Activated naive CD8-positive, alpha-beta T cell treated with anti-CD3 and anti-CD28 coated beads for 36 hours (primary cell): ENCODE data around the gene MAD1L1. TPM values are rescaled to one million over a fixed set of nuclear protein-coding genes. Genes with fewer than 3 reads are reported as not detected.
"Not testable (repeated sequence)": the region's sequence is repeated elsewhere in the genome, so short reads cannot be mapped to it uniquely, and the experiment has no call there.

Source experiments
- DNase-seq: peaks from one replicate; pipeline ENCODE4 v3.0.0; 2021
- H3K27ac Mint-ChIP-seq: one replicate; pipeline ENCODE4 v1.8.0; 2022; ENCODE audit warnings: mild to moderate bottlenecking, moderate library complexity, mixed read lengths
- H3K27me3 Mint-ChIP-seq: one replicate; pipeline ENCODE4 v1.8.0; 2022; ENCODE audit warnings: mild to moderate bottlenecking, mixed read lengths
- H3K36me3 Mint-ChIP-seq: one replicate; pipeline ENCODE4 v1.8.0; 2021; ENCODE audit warnings: mild to moderate bottlenecking, mixed read lengths
- H3K4me1 Mint-ChIP-seq: one replicate; pipeline ENCODE4 v1.8.0; 2021; ENCODE audit warnings: mixed read lengths
- H3K4me3 Mint-ChIP-seq: one replicate; pipeline ENCODE4 v1.8.0; 2022; ENCODE audit warnings: mild to moderate bottlenecking, moderate library complexity, mixed read lengths
- H3K9me3 Mint-ChIP-seq: one replicate; pipeline ENCODE4 v1.8.0; 2022; ENCODE audit warnings: mixed read lengths
- total RNA-seq, 2 experiments: library from RNA; stranded (reverse); gene quantifications; one replicate each; pipeline ENCODE4 v1.2.3, GENCODE V29; 2021

Gene MAD1L1
- total RNA-seq, 2 experiments from 2014 or later: 36.5 to 37.8 TPM

DNA sequence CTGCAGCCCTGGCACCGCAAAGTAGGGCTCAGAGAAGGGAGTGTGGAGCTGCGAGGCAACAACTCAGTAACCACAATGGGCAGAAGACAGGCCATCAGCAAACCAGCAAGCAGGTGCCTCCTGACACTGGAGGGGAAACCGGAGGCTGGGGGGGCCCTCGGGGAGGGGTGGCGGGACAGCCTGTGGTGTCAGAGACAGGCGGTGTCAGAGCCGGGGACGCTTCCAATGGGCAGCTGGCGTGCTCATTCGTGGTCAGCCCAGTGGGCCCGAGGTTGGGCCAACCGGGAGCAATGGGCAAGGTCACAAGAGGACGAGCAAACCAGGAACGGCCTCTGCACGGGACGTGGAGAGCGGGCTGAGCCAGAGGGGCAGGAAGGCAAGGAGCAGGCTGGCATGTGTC lies 158.1 kb downstream of the MAD1L1 start:
- H3K36me3 Mint-ChIP-seq: peaks cover 1% of the 10 kb centered on the region

DNA sequence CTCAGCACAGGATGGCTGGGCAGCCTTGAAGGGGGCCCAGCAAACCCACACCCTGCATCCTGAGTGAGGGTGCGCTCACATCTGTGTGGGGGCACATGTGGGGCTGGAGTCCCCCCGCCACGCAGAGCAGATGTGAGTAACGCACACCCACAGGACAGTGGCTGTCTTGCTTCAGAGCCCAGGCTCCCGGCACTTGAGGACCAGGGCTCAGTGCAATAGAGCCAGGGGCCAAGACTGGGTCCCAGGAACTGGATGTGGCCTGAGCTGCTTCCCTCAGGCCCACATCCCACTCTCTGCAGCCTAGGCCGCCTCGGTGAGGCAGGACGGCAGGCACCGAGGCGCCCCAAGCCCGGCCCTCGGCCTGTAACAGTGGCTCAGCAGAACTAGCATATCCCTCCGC lies 159.9 kb downstream of the MAD1L1 start:
- Mint-ChIP-seq H3K27me3 (no peaks in the 10 kb centered on the region), H3K27ac (no peak overlapping the region), H3K36me3 (peaks cover 1% of the 10 kb centered on the region), H3K4me1 (peaks cover 14% of the 10 kb centered on the region), H3K4me3 (no peak overlapping the region), H3K9me3 (no peaks in the 10 kb centered on the region)
- DNase-seq: no peak

More for the DNA sequence above, 158.1 kb downstream of the MAD1L1 start:
- Mint-ChIP-seq H3K9me3 (no peaks in the 10 kb centered on the region), H3K27me3 (no peaks in the 10 kb centered on the region), H3K4me1 (peaks cover 18% of the 10 kb centered on the region), H3K4me3 (no peak overlapping the region), H3K27ac (no peak overlapping the region)
- no peak for DNase-seq

DNA sequence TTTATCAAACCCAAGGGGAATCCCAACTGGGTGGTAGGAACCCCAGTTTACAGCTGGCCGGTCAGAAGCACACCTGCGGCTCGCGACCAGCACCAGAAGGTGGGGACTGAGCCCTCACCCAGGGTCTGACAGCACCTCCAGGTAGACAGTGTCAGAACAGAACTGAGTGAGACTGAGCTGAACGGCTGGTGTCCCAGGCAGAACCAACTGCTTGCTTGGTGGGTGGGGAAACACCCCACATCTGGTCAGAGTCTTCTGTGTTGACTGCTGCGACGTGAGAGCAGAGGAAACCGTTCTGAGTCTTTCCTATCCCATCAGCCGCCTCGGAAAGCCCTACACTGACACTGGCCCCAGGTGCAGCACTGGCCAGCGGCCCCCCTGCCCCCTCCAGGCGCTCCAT lies 160.7 kb downstream of the MAD1L1 start:
- H3K4me3 Mint-ChIP-seq: no peak overlapping the region
- peaks cover 14% of the 10 kb centered on the region for H3K4me1 Mint-ChIP-seq
- peaks cover 1% of the 10 kb centered on the region for H3K36me3 Mint-ChIP-seq
- H3K27ac Mint-ChIP-seq: peak overlapping the region; percentile 63
- H3K27me3 Mint-ChIP-seq: no peaks in the 10 kb centered on the region
- no peaks in the 10 kb centered on the region for H3K9me3 Mint-ChIP-seq
- DNase-seq: peak; percentile 37

DNA sequence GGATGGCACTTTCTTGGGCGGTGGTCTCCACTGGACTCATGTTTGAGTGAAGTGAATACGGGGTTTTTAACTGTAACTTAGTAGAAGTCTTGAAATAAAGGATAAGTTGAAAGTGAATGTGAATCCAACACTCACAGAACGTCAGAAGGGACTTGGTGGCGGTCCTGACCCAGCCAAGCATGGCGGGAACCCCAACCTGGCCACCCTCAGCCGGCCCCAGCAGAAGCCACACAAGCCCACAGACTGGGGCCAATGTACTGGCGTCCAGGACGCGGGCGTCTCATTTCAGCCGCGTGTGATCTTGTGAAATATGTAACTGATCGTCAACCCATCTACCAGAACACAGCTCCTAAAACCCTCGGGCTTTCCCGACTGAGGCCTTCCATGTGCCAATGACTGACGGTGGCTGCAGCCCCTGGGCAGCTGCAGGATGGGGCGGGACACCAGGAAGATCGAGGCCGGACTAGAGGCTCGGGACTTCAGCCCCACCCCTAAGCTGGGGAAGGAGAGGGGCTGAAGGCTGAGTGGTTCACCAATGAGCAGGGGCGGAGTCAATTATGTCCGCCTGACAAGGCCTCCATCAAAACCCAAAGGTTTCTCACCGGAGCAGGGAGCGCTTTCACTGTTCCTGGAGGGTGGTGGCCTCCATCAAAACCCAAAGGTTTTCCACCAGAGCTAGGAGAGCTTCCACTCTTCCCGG lies 161.5 kb downstream of the MAD1L1 start:
- H3K9me3 Mint-ChIP-seq: no peaks in the 10 kb centered on the region
- H3K36me3 Mint-ChIP-seq: peaks cover 1% of the 10 kb centered on the region
- peaks cover 15% of the 10 kb centered on the region for H3K4me1 Mint-ChIP-seq
- DNase-seq: no peak
- H3K4me3 Mint-ChIP-seq: no peak overlapping the region
- no peak overlapping the region for H3K27ac Mint-ChIP-seq
- no peaks in the 10 kb centered on the region for H3K27me3 Mint-ChIP-seq

DNA sequence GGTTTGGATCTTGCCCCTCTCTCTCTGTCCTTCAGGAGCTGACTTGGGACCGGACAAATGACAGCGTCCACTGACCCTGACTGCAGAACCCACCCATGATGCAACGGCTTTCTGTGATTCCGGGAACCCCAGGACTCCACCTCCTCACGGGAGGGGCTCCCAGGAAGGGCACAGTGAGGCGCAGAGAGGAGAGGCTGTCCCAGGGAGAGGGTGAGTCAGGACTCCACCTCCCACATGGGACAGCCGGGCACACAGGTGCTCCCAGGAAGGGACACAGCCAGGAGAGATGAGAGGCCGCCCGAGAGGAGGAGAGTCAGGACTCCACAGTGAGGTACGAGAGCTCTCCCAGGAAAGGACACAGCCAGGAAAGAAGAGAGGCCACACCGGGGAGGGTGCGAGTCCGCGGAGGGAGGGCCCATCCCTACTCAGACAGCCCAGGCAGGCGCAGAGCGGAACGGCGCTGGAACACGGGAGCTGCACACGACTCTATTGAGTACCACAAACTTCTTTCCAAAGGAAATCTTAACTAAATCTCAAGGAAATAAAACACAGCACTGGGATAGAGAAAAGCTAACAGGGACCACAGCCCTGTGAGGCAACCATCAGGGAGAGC lies 162.5 kb downstream of the MAD1L1 start:
- no peak overlapping the region for H3K27ac Mint-ChIP-seq
- H3K27me3 Mint-ChIP-seq: no peaks in the 10 kb centered on the region
- H3K9me3 Mint-ChIP-seq: no peaks in the 10 kb centered on the region
- no peak overlapping the region for H3K4me3 Mint-ChIP-seq
- H3K36me3 Mint-ChIP-seq: peaks cover 1% of the 10 kb centered on the region
- H3K4me1 Mint-ChIP-seq: peaks cover 16% of the 10 kb centered on the region
- DNase-seq: no peak

DNA sequence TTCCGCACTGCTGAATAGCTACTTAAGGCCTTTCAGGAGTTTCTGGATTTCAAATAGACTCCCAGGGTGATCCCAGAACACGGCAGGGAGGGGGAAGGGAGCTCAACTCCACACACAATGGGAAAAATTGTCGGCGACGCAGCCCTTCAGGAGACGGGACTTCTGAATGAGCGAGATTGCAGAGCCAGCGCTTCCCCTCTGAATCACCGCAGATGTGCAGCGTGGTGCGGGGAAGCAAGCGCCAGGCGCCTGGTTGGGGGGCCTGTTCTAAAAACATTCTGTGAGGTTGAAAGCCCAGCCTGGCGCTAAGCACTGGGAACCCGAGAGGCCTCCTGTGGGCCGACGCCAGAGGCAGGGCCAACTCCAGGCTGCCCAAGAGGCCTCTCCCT lies 163.3 kb downstream of the MAD1L1 start:
- no peaks in the 10 kb centered on the region for H3K27me3 Mint-ChIP-seq
- H3K4me3 Mint-ChIP-seq: no peak overlapping the region
- H3K27ac Mint-ChIP-seq: no peak overlapping the region

DNA sequence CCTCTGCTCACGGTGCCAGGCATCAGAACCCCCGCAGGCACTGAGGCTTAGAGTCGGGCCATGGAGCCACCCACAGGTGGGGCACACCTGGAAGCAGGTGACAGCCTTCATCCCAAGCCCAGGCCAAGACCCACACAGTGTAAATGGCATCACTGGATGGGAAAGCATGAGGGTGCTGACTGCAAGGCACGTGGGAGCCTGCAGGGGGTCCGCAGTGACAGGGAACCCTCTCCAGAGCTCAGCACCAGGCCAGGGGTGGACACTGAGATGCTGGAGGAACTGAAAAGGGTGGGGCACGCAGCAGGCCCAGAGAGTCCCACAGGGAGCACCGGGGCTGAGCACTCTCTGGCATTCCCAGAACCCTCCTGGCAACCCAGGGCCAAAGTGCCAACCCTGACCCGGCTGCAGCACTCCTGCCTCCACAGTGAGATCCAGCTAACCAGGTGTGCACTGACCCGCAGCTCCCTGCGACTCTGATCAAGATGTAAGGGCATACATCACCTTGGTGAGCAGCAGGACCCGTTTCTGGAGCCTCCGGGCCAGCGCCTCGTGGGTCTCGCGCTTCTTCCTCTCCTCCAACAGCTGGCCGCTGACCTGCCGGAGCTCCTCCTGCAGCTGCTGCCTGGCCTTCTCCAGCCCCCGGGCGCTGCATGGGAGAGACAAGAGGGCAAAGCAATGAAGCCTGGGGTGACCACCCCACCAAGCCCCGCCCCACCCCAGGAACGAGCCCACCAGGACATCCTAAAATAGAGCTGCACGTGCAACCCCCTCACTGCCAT lies 163.9 kb downstream of the MAD1L1 start:
- Mint-ChIP-seq H3K36me3 (peaks cover 6% of the 10 kb centered on the region), H3K9me3 (no peaks in the 10 kb centered on the region), H3K4me1 (peaks cover 19% of the 10 kb centered on the region), H3K27ac (no peak overlapping the region), H3K27me3 (no peaks in the 10 kb centered on the region), H3K4me3 (no peak overlapping the region)
- no peak for DNase-seq

More for the DNA sequence above, 163.3 kb downstream of the MAD1L1 start:
- Mint-ChIP-seq H3K4me1 (peaks cover 16% of the 10 kb centered on the region), H3K36me3 (peaks cover 1% of the 10 kb centered on the region), H3K9me3 (no peaks in the 10 kb centered on the region)
- no peak for DNase-seq

DNA sequence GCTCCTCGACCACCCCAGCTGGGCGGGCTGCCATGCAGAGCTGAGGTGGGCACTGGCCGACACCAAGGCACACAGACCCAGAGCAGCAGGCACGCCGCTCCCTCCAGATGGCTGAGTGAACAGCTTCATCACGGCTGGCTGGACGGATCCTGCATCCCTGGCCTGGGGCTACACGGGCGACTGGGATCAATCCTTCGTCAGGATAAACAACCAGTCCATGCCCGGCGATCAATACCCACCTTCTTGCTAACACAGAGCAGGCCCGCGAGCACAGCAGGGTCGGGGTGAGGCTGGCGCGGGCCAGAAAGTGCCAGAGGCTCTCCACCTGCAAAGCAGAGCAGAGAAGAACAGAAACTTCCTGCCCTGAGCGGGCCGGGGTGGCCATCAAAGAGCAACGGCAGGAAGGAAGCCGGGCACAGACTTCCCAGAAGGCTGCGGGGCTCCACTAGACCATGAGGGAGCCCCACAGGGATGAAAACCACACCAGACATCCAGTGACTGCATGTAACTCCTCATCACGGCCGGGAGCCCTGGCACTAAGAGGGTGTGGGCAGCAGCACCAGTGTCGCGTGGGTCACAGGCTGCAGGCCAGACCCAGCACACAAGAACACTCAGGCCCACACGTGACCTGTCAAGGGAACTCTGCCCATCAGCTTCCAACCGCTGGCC lies 166.4 kb downstream of the MAD1L1 start:
- Mint-ChIP-seq H3K4me1 (peaks cover 19% of the 10 kb centered on the region), H3K27ac (peak overlapping the region; percentile 86), H3K36me3 (peaks cover 5% of the 10 kb centered on the region), H3K4me3 (peak overlapping the region; percentile 72), H3K27me3 (no peaks in the 10 kb centered on the region), H3K9me3 (no peaks in the 10 kb centered on the region)
- peak; percentile 36 for DNase-seq

DNA sequence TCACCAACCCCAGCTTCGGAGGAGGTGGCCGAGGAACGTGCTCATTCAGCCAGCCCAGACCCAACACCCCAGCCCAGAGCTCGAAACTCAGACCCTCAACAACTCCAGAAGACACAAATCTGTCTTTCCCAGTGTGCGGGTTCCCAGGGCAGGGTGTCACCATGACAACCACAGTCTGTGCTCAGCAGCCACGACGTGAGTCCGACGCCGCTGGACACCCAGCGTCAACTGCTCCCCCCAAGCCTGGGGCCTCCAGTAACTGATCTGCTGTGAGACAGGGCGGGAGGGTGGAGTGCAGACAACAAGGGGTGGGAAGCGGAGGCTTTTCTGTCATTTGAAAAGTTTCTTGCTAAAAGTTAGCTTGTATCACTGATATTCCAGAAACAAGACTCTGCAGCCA lies 167.2 kb downstream of the MAD1L1 start:
- Mint-ChIP-seq H3K27me3 (no peaks in the 10 kb centered on the region), H3K9me3 (no peaks in the 10 kb centered on the region), H3K27ac (no peak overlapping the region), H3K36me3 (peaks cover 7% of the 10 kb centered on the region), H3K4me1 (peaks cover 19% of the 10 kb centered on the region), H3K4me3 (no peak overlapping the region)
- no peak for DNase-seq

DNA sequence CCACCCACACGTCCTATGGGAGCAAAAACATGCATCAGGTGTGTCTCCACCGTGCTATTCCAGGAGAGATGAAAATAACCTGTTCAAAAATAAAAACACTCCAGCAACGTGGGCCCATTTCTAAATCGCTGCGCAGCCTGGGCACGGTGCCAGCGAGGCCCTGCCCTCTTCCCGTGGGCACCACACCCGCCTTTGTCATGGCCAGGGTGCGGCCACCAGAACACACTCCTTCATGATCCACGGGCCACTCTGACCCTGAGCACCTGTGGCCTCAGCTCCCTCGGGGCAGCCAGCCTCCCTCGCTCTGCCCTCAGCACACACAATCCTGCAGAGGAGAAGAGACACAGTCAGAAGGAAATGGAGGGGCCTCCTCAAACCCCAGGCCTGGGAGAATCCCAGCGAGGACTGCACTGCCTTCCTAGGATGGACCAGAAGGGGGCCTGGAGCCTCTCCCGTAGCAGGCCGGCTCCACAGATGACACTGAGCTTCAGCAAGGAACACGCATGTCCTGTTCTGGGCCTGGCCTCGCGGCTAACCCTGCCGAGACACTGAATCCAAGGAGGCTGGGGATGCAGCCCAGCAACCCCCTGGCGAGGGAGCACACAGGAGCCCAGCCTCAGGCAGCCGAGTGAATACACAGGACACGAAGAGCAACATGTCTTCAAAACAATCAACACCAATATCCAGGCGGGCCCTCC lies 169.0 kb downstream of the MAD1L1 start:
- Mint-ChIP-seq H3K27me3 (no peaks in the 10 kb centered on the region), H3K4me1 (peaks cover 19% of the 10 kb centered on the region), H3K4me3 (no peak overlapping the region), H3K27ac (no peak overlapping the region), H3K36me3 (peaks cover 18% of the 10 kb centered on the region), H3K9me3 (peaks cover 5% of the 10 kb centered on the region)
- no peak for DNase-seq

DNA sequence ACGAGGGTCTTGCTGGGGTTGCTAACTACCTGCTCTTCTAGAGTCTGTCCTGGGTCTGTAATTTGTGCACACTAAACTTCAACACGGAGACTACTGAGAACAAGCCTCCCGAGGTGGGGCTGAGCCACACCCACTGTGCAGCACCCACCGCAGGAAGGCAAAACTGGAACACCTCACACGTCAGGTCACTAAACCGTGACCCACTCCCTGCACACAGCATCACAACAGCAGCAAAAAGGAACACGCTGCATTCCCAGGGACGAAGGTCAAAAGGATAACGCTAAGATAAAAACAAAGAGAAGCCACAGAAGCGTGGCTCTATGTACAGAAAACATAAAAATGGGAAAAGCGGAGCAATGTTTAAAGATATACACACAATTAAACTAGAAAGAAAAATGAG lies 170.1 kb downstream of the MAD1L1 start:
- Mint-ChIP-seq H3K27me3 (no peaks in the 10 kb centered on the region), H3K9me3 (peaks cover 5% of the 10 kb centered on the region), H3K27ac (no peak overlapping the region), H3K4me1 (peaks cover 19% of the 10 kb centered on the region), H3K36me3 (peaks cover 18% of the 10 kb centered on the region), H3K4me3 (no peak overlapping the region)
- no peak for DNase-seq

DNA sequence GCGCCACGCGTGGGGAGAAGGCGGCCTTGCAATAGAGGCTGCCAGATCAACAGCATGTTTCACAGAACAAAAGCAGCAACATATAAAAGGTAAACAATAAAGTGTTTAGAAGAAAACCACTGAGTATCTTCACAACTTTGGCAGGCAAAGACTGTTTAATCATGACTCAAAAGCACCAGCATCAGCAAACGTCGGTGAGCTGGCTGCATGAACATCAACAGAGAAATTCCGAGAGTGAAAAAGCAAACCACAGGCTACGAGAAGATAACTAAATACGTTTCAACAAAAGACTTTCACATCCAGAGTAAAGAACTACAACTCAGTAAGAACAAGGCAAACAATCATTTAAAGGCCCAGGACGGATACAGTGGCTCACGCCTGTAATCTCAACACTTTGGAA lies 172.0 kb downstream of the MAD1L1 start:
- peaks cover 17% of the 10 kb centered on the region for H3K4me1 Mint-ChIP-seq
- no peak for DNase-seq
- H3K9me3 Mint-ChIP-seq: peaks cover 5% of the 10 kb centered on the region

DNA sequence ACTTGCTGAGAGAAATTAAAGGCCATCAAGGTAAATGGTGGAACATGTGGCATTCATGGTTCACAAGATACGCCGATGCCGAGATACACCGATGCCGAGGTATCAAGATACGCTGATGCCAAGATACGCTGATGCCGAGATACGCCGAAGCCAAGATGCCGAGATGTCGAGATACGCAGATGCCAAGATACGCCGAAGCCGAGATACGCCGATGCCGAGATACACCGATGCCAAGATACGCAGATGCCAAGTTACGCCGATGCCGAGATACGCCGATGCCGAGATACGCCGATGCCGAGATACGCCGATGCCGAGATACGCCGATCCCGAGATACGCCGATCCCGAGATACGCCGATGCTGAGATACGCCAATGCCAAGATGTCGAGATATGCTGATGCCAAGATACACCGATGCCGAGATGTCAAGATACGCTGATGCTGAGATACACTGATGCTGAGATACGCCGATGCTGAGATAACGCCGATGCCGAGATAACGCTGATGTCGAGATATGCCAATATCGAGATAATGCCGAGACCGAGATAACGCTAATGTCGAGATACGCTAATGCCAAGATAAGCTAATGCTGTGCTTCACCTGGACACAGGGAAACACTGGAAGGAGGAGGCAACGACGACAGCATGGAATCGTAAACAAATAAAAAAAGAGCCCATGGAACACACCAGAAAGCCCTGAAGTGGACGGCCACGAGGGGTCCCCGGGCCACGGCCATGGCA lies 172.6 kb downstream of the MAD1L1 start:
- Mint-ChIP-seq H3K9me3 (peaks cover 5% of the 10 kb centered on the region), H3K27me3 (no peaks in the 10 kb centered on the region), H3K27ac (no peak overlapping the region), H3K36me3 (peaks cover 18% of the 10 kb centered on the region), H3K4me1 (peaks cover 17% of the 10 kb centered on the region), H3K4me3 (no peak overlapping the region)
- DNase-seq: no peak

More for the DNA sequence above, 172.0 kb downstream of the MAD1L1 start:
- Mint-ChIP-seq H3K27me3 (no peaks in the 10 kb centered on the region), H3K36me3 (peaks cover 18% of the 10 kb centered on the region), H3K4me3 (no peak overlapping the region), H3K27ac (no peak overlapping the region)

DNA sequence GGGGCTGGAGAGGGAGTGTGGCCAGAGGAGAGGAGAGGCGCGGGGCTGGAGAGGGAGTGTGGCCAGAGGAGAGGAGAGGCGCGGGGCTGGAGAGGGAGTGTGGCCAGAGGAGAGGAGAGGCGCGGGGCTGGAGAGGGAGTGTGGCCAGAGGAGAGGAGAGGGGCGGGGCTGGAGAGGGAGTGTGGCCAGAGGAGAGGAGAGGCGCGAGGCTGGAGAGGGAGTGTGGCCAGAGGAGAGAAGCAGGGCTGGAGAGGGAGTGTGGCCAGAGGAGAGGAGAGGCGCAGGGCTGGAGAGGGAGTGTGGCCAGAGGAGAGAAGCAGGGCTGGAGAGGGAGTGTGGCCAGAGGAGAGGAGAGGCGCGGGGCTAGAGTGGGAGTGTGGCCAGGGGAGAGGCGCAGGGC lies 174.5 kb downstream of the MAD1L1 start:
- not testable (repeated sequence) for H3K27ac Mint-ChIP-seq, H3K27me3 Mint-ChIP-seq, H3K4me1 Mint-ChIP-seq, H3K9me3 Mint-ChIP-seq, DNase-seq, H3K4me3 Mint-ChIP-seq
- peaks cover 13% of the 10 kb centered on the region for H3K36me3 Mint-ChIP-seq
